Measurements from ENCODE around the gene CELA2A.

CELA2A gene

GRCh38 chr1:15442119-15442518 is 14.4 kb upstream of the CELA2A start (continued):
- TF ChIP-seq ZFP30 (CRISPR knock-in tag; IDR thresholded peaks at IDR 0.05) (no peak), ISL1 (CRISPR knock-in tag; IDR thresholded peaks at IDR 0.05) (no peak), ZNF565 (CRISPR knock-in tag; conservative IDR thresholded peaks at IDR 0.05; ENCODE audit: low read depth) (no peak)

- ATAC-seq: no peak
- TF ChIP-seq ZFP30 (CRISPR knock-in tag; IDR thresholded peaks at IDR 0.05) (no peak), ZNF8 (CRISPR knock-in tag; IDR thresholded peaks at IDR 0.05) (no peak), SNAI2 (CRISPR knock-in tag; IDR thresholded peaks at IDR 0.05) (no peak), ESRRG (CRISPR knock-in tag; IDR thresholded peaks at IDR 0.05) (no peak), BACH2 (CRISPR knock-in tag; IDR thresholded peaks at IDR 0.05; ENCODE audit: borderline replicate concordance) (no peak), CSRNP3 (CRISPR knock-in tag; IDR thresholded peaks at IDR 0.05) (no peak), ZNF565 (CRISPR knock-in tag; conservative IDR thresholded peaks at IDR 0.05; ENCODE audit: low read depth) (no peak), GLIS3 (CRISPR knock-in tag; IDR thresholded peaks at IDR 0.05) (no peak), TOX (CRISPR knock-in tag; IDR thresholded peaks at IDR 0.05; ENCODE audit: borderline replicate concordance) (no peak)
These were observed 13.8 kb upstream of the CELA2A start for GRCh38 chr1:15442759-15443158.

- TF ChIP-seq TCF4 (CRISPR knock-in tag; IDR thresholded peaks at IDR 0.05; ENCODE audit: borderline replicate concordance) (no peak), ZNF70 (CRISPR knock-in tag; IDR thresholded peaks at IDR 0.05) (no peak), ZNF8 (CRISPR knock-in tag; IDR thresholded peaks at IDR 0.05) (no peak), CREB5 (CRISPR knock-in tag; IDR thresholded peaks at IDR 0.05; ENCODE audit: low read depth) (no peak), TSHZ2 (CRISPR knock-in tag; IDR thresholded peaks at IDR 0.05) (no peak), RARB (CRISPR knock-in tag; IDR thresholded peaks at IDR 0.05) (no peak), PATZ1 (CRISPR knock-in tag; IDR thresholded peaks at IDR 0.05; ENCODE audit: borderline replicate concordance) (no peak)
These were observed 13.3 kb upstream of the CELA2A start for GRCh38 chr1:15443281-15443680.

GRCh38 chr1:15444468-15445389 is 11.8 kb upstream of the CELA2A start:
- ATAC-seq: no peak
- no peak for TF ChIP-seq ARNTL (CRISPR knock-in tag; IDR thresholded peaks at IDR 0.05; ENCODE audit: borderline replicate concordance, low read depth)
- TF ChIP-seq GLIS3 (CRISPR knock-in tag; IDR thresholded peaks at IDR 0.05): no peak
- no peak for TF ChIP-seq PPARA (CRISPR knock-in tag; IDR thresholded peaks at IDR 0.05; ENCODE audit: borderline replicate concordance)
- TF ChIP-seq CSRNP3 (CRISPR knock-in tag; IDR thresholded peaks at IDR 0.05): no peak
- TF ChIP-seq ZFP30 (CRISPR knock-in tag; IDR thresholded peaks at IDR 0.05): no peak
- TF ChIP-seq ZNF565 (CRISPR knock-in tag; conservative IDR thresholded peaks at IDR 0.05; ENCODE audit: low read depth): no peak
- no peak for TF ChIP-seq OSR1 (CRISPR knock-in tag; IDR thresholded peaks at IDR 0.05)
- no peak for TF ChIP-seq POU6F1 (CRISPR knock-in tag; IDR thresholded peaks at IDR 0.05; ENCODE audit: borderline replicate concordance, low read depth)
- no peak for TF ChIP-seq SNAI2 (CRISPR knock-in tag; IDR thresholded peaks at IDR 0.05)
- TF ChIP-seq BACH2 (CRISPR knock-in tag; IDR thresholded peaks at IDR 0.05; ENCODE audit: borderline replicate concordance): no peak
- TF ChIP-seq TCF4 (CRISPR knock-in tag; IDR thresholded peaks at IDR 0.05; ENCODE audit: borderline replicate concordance): no peak
- TF ChIP-seq ESRRG (CRISPR knock-in tag; IDR thresholded peaks at IDR 0.05): no peak

More at GRCh38 chr1:15443281-15443680, 13.3 kb upstream of the CELA2A start:
- no peak for ATAC-seq
